ENCODE results near the gene C11orf91. TPM values are rescaled to one million over a fixed set of nuclear protein-coding genes. Genes with fewer than 3 reads are reported as not detected.
A peak's percentile ranks its signal among the peaks of the same experiment; 100 is the strongest.
"Not testable (repeated sequence)": the region's sequence is repeated elsewhere in the genome, so short reads cannot be mapped to it uniquely, and the experiment has no call there.

The C11orf91 gene
- total RNA-seq, 1 donor: not detected

- no peak for DNase-seq (ENCODE audit: low read depth in 2 of 3, low spot score in 2 of 3)
Measured at GRCh38 chr11:33698921-33699320, 1.7 kb downstream of the C11orf91 start.

GRCh38 chr11:33697997-33698396, 2.6 kb downstream of the C11orf91 start:
- DNase-seq (ENCODE audit: low read depth in 2 of 3, low spot score in 2 of 3): no peak

GRCh38 chr11:33696931-33697638, 3.5 kb downstream of the C11orf91 start:
- no peak for DNase-seq (ENCODE audit: low read depth in 2 of 3, low spot score in 2 of 3)

- peak in 1 of 3 donors; percentile 21 for DNase-seq (ENCODE audit: low read depth in 2 of 3, low spot score in 2 of 3)
Measured at GRCh38 chr11:33696411-33696810, 4.2 kb downstream of the C11orf91 start.

- DNase-seq (ENCODE audit: low read depth in 2 of 3, low spot score in 2 of 3): no peak
Measured at GRCh38 chr11:33695051-33695566, 5.5 kb downstream of the C11orf91 start.

GRCh38 chr11:33694346-33695050, 6.1 kb downstream of the C11orf91 start:
- peak in 1 of 3 donors; percentile 39 for DNase-seq (ENCODE audit: low read depth in 2 of 3, low spot score in 2 of 3)

- no peak for DNase-seq (ENCODE audit: low read depth in 2 of 3, low spot score in 2 of 3)
Measured at GRCh38 chr11:33692541-33692940, 8.1 kb downstream of the C11orf91 start.

- no peak for DNase-seq (ENCODE audit: low read depth in 2 of 3, low spot score in 2 of 3)
Measured at GRCh38 chr11:33692013-33692504, 8.6 kb downstream of the C11orf91 start.

GRCh38 chr11:33691066-33691864, 9.4 kb downstream of the C11orf91 start:
- no peak for DNase-seq (ENCODE audit: low read depth in 2 of 3, low spot score in 2 of 3)

GRCh38 chr11:33690290-33691065, 10.1 kb downstream of the C11orf91 start:
- DNase-seq (ENCODE audit: low read depth in 2 of 3, low spot score in 2 of 3): no peak

GRCh38 chr11:33689501-33689900, 11.1 kb downstream of the C11orf91 start:
- no peak for DNase-seq (ENCODE audit: low read depth in 2 of 3, low spot score in 2 of 3)

- DNase-seq (ENCODE audit: low read depth in 2 of 3, low spot score in 2 of 3): no peak
Measured at GRCh38 chr11:33689085-33689484, 11.5 kb downstream of the C11orf91 start.

GRCh38 chr11:33687733-33688479, 12.7 kb downstream of the C11orf91 start:
- DNase-seq (ENCODE audit: low read depth in 2 of 3, low spot score in 2 of 3): peak in 1 of 3 donors; percentile 63

GRCh38 chr11:33685082-33685481, 15.5 kb downstream of the C11orf91 start:
- DNase-seq (ENCODE audit: low read depth in 2 of 3, low spot score in 2 of 3): no peak

- no peak for DNase-seq (ENCODE audit: low read depth in 2 of 3, low spot score in 2 of 3)
Measured at GRCh38 chr11:33684003-33684706, 16.5 kb downstream of the C11orf91 start.

GRCh38 chr11:33682446-33682845, 18.2 kb downstream of the C11orf91 start:
- no peak for DNase-seq (ENCODE audit: low read depth in 2 of 3, low spot score in 2 of 3)

GRCh38 chr11:33682019-33682418, 18.6 kb downstream of the C11orf91 start:
- DNase-seq (ENCODE audit: low read depth in 2 of 3, low spot score in 2 of 3): no peak

GRCh38 chr11:33678616-33679015, 22.0 kb downstream of the C11orf91 start:
- DNase-seq (ENCODE audit: low read depth in 2 of 3, low spot score in 2 of 3): not testable (repeated sequence)

All from hematopoietic multipotent progenitor cell (in vitro differentiated cells).